Peyer's patch (tissue), 4 donors: ENCODE measurements around the gene SERPINB13.

ENCODE experiments used
- CTCF ChIP-seq, 6 experiments: fragments of 450-650 bp in 4 of 6; fragments of 200-600 bp in 2 of 6; sonication (generic) in 1 of 6; IDR thresholded peaks; one replicate each; pipeline ENCODE4 v1.5.1; 2017 to 2019; ENCODE audit warnings: antibody characterized with exemption in 6 of 6, mild to moderate bottlenecking in 3 of 6, moderate library complexity in 1 of 6
- POLR2A ChIP-seq, 2 donors: fragments of 450-650 bp; IDR thresholded peaks; one replicate each; pipeline ENCODE4 v1.5.1; 2017; ENCODE audit warnings: antibody characterized with exemption in 2 of 2, mild to moderate bottlenecking in 2 of 2, moderate library complexity in 2 of 2

GRCh38 chr18:63544017-63544416 lies 43.1 kb upstream of the SERPINB13 start:
- no peak for TF ChIP-seq CTCF (IDR thresholded peaks at IDR 0.05)
- TF ChIP-seq POLR2A (IDR thresholded peaks at IDR 0.05) = no peak
